ENCODE results near the gene WHRN.

GRCh38 chr9:114388357-114388682, 117.0 kb downstream of the WHRN start:
- TF ChIP-seq POLR2AphosphoS5 (IDR thresholded peaks at IDR 0.05) = no peak
- TF ChIP-seq CTCF (IDR thresholded peaks at IDR 0.05) = no peak
- no peak for TF ChIP-seq POLR2A (IDR thresholded peaks at IDR 0.05)
